GM21619 (cell line): Measurements from ENCODE around the gene GBP4.
A peak's percentile ranks its signal among the peaks of the same experiment; 100 is the strongest.
"Not testable (repeated sequence)": the region's sequence is repeated elsewhere in the genome, so short reads cannot be mapped to it uniquely, and the experiment has no call there.

ENCODE experiments used
- ATAC-seq: cut with Tn5 transposase; IDR thresholded peaks from one replicate; pipeline ENCODE4 v1.9.1; 2021; ENCODE audit not compliant: unreplicated experiment

The GBP4 gene, protein sequence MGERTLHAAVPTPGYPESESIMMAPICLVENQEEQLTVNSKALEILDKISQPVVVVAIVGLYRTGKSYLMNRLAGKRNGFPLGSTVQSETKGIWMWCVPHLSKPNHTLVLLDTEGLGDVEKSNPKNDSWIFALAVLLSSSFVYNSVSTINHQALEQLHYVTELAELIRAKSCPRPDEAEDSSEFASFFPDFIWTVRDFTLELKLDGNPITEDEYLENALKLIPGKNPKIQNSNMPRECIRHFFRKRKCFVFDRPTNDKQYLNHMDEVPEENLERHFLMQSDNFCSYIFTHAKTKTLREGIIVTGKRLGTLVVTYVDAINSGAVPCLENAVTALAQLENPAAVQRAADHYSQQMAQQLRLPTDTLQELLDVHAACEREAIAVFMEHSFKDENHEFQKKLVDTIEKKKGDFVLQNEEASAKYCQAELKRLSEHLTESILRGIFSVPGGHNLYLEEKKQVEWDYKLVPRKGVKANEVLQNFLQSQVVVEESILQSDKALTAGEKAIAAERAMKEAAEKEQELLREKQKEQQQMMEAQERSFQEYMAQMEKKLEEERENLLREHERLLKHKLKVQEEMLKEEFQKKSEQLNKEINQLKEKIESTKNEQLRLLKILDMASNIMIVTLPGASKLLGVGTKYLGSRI

DNA sequence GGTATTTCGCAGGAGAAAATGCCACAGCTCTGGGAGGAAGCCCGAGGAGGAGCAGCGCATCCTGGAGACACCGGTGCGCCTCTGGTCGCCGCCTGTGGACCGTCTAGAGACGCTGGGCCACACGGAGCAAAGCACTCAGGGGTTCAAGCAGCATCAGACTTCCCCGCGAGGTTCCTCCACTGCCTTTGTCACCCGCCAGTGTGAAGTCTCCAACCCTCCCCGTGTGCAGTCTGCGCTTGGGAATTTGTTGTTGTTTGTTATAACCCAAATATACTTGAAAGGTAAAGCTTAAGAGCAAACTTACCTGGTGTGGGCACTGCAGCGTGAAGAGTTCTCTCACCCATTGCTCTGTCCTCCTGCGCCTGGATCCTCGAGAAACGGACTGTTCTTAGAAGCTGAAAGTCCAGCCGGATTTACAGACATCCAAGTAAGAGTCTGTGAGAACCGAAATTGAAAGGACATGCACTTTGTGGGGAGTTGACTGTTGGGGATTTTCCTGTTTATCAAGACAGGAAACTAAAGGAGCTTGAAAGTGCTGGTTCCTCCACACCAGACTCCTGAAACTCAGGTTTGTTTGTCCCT is at the start of gene GBP4:
Gene GBP4, minus strand, starts transcription at position 452 of the 582 bp plus-strand sequence. Its CDS starts 108 bp downstream, at position 344.
- ATAC-seq: peak; percentile 50

DNA sequence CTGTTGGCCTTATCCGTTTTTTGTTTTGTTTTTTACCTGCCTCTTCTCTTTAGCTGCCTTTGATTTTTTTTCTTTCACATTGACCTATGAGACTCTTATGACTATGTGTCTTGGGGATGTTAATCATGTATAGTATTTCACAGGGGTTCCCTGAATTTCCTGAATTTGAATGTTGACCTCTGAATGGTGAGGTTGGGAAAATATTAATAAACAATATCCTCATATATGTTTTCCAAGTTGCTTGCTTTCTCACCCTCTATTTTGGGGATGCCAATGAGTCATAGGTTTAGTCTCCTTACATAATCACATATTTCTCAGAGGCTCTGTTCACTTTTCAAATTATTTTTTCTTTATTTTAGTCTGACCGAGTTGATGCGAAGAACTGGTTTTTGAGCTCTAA is 44.3 kb upstream of the GBP4 start:
- ATAC-seq: no peak

DNA sequence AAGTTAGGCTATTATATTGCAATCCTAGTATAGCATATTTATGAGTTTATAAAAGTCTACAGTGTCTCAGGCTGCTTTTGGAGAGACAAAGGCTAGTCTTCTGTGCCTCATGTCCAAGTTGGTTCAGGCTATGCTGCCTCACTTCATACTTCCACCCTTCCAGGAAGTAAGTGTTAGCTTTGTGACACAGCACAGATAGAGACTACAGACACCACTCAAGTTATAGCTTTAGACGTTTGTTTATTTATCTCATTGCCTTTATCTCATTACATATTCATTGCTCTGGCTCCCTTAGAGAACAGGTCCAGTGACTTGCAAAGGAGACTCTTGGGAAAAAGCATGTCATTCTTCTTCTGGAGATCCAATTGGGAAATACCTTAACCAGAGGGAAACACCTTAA is 22.6 kb upstream of the GBP4 start:
- ATAC-seq: no peak

GRCh38 chr1:89219851-89220250 is 21.1 kb upstream of the GBP4 start:
- not testable (repeated sequence) for ATAC-seq

- not testable (repeated sequence) for ATAC-seq
These were observed 20.2 kb upstream of the GBP4 start for GRCh38 chr1:89218941-89219340.

GRCh38 chr1:89213347-89213746 is 14.6 kb upstream of the GBP4 start:
- no peak for ATAC-seq

DNA sequence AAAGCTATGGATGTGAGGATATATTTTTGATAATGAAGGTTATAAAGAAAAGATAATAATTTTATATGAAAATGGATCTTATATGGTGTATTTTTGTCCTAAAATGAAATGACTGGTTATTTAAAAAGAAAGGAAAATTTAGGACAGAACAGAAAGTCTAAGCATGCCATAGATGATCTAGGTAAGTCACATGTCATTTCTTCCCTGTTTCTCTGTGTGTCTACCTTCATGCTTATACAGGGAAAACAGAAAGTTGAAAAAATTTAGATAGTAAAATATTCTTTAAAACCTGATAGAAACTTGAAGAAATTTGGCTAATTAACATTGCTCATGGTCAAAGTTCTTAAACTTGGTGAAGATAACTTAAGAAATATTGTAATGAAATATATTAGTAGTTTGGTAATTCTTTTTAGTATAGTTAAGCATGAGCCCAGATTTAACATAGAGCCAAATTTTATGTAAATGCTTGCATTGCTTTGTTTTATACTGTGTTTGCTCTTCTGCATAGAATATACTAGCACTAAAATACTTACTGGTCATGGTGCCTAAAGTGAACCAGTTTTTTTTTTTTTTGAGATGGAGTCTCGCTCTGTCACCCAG is 12.4 kb upstream of the GBP4 start:
- no peak for ATAC-seq

GRCh38 chr1:89206373-89206772 is 7.6 kb upstream of the GBP4 start:
- no peak for ATAC-seq

DNA sequence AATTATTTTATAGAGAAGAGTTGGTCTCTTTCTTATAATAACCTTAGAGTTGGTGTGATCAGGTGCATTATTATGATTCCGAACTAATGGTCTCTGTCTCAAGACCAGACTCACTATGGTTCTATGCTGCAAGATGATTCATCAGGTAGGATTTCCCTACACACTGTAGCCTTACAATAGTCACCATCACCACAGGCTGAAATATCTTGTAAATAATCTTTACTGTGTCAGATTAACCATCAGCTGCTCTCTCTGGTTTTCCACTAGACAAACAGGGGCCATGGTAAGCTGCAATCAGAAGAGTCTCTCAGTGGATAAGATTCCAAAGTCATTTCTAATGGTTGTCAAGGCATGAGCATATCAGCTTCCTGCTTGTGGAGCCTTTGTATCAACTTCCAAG is 4.4 kb upstream of the GBP4 start:
- no peak for ATAC-seq

GRCh38 chr1:89201106-89201794 is 2.5 kb upstream of the GBP4 start:
- peak; percentile 72 for ATAC-seq

- no peak for ATAC-seq
These were observed 1.9 kb upstream of the GBP4 start for GRCh38 chr1:89200663-89201062.

GRCh38 chr1:89199525-89200031 is 836 bp upstream of the GBP4 start:
- no peak for ATAC-seq

DNA sequence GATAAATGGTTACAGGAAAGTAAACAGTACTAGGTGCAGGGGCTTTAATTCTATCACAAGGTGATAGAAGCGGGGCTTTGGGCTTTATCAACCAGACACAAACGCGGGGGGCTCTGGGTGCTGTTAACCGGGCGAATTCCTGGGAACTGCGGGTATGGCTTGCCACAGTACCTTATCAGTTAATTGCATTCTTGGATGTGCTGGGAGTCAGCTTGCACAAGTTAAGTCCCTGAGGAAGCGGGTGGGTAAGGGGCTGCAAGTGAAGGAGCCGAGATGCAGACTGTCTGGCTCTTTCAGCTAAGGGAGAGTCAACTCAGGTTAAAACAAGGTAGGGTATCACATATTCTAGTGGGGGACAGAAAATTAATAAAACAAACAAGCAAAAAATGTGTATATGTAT is 661 bp downstream of the GBP4 start:
- ATAC-seq: no peak

GRCh38 chr1:89195476-89195875 is 3.3 kb downstream of the GBP4 start:
- ATAC-seq: no peak

- no peak for ATAC-seq
These were observed 7.4 kb downstream of the GBP4 start for GRCh38 chr1:89191314-89191713.

- ATAC-seq: no peak
These were observed 8.7 kb downstream of the GBP4 start for GRCh38 chr1:89190017-89190416.

DNA sequence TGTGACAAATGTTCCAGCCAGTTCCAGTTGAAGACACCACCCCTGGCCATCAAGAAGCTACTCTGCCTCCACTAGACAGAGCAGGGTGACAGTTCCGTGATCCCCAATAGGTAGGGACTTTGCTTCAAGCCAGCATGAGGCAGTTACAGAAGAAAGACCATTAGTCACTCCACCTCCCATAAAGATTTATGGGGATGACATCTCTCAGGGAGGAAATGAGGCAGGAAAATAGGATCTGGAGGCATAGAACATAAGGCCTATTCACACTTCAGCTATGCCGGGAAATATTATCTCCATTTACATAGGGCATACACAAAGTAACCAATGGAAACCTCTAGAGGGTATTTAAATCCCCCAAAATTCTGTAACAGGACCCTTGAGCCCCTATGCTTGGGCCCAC is 19.4 kb downstream of the GBP4 start:
- no peak for ATAC-seq

GRCh38 chr1:89176971-89177370 is 21.8 kb downstream of the GBP4 start:
- no peak for ATAC-seq

DNA sequence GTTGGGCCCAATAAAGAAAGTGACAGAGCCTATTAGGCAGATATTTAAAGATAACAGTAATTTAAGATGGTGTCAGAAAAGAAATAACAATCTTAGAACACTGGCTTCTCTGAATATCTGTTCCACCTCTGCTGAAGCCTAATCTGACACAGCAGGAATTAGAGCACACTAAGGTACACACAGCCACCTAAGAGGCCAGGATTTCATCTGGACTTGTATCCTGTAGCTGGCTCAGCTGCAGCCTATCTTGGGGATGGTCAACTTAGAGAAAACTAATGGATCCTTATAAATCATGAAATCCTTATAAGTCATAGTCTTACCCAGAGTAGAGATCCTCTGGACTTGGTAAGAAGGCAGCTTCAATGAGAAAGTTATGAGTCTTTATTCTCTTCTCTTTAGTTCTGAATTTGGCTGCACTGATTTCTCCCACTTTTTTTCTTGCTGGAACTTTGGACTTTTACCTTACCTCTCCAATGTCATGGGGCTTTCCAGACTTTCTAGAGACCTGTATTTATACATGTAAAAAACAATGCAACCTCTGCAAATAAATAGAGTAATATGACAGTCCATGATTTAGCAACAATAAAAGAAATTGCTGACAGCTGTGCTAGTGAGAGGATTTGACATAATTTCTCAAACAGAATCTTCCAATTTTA is 23.0 kb downstream of the GBP4 start, which contains the start of gene GBP7:
Gene GBP7, minus strand, starts transcription at position 403 of the 656 bp plus-strand sequence. CDS start 4,068 bp downstream, outside the sequence.
- no peak for ATAC-seq

DNA sequence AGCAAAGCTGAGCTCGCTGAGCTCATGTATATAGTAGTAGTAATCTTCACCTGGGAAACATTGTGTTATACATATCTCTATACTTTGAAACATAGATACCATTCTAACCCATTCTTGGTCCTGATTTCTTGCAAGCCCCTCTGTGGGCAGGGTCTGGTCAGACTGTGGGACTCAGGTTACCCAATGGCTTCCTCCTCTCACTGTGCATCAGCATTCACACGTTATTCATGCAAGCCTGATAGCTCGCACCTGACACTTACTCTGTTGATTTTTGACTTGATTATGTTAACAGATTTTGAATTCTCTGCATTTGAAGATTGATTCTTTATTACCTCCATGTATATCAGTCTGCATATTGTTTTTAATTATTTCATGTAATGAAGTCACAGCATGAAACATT is 24.3 kb downstream of the GBP4 start:
- ATAC-seq: no peak
